Endodermal cell (in vitro differentiated cells): Measurements from ENCODE around the gene SGPL1. TPM values are rescaled to one million over a fixed set of nuclear protein-coding genes. Genes with fewer than 3 reads are reported as not detected.

ENCODE experiments used
- DNase-seq: peaks from one replicate; pipeline ENCODE4 v3.0.0-alpha.2; 2017
- H3K27ac ChIP-seq: 2 replicates; pipeline ENCODE4 v1.5.1; 2013; ENCODE audit warnings: mild to moderate bottlenecking, low read depth, low read length, moderate library complexity
- H3K27me3 ChIP-seq: 2 replicates; pipeline ENCODE4 v1.6.1; 2013; ENCODE audit warnings: mild to moderate bottlenecking, low read length, moderate library complexity; ENCODE audit not compliant: insufficient read depth, control insufficient read depth, poor library complexity, severe bottlenecking
- H3K36me3 ChIP-seq: 2 replicates; pipeline ENCODE4 v1.7.0; 2013; ENCODE audit warnings: mild to moderate bottlenecking, low read length, moderate library complexity; ENCODE audit not compliant: control insufficient read depth, insufficient read depth
- H3K4me1 ChIP-seq: one replicate; pipeline ENCODE4 v1.7.0; 2013; ENCODE audit warnings: low read length; ENCODE audit not compliant: control insufficient read depth, insufficient read depth
- H3K4me3 ChIP-seq: 2 replicates; pipeline ENCODE4 v1.5.1; 2013; ENCODE audit warnings: mild to moderate bottlenecking, low read length, moderate library complexity
- H3K9ac ChIP-seq: 2 replicates; pipeline ENCODE4 v1.6.1; 2013; ENCODE audit warnings: mild to moderate bottlenecking, low read length, moderate library complexity; ENCODE audit not compliant: poor library complexity, severe bottlenecking; ENCODE audit errors: extremely low read depth
- H3K9me3 ChIP-seq: 2 replicates; pipeline ENCODE4 v1.6.1; 2013; ENCODE audit warnings: mild to moderate bottlenecking, low read length, moderate library complexity; ENCODE audit not compliant: control insufficient read depth
- H3K27ac Mint-ChIP-seq: 2 replicates; pipeline ENCODE4 v1.8.0; 2020; ENCODE audit warnings: mixed read lengths
- H3K27me3 Mint-ChIP-seq: 2 replicates; pipeline ENCODE4 v1.8.0; 2021; ENCODE audit warnings: mild to moderate bottlenecking, mixed read lengths; ENCODE audit not compliant: insufficient read depth
- H3K36me3 Mint-ChIP-seq: 2 replicates; pipeline ENCODE4 v1.8.0; 2020; ENCODE audit warnings: low read depth, mixed read lengths
- H3K4me1 Mint-ChIP-seq: 2 replicates; pipeline ENCODE4 v1.8.0; 2020; ENCODE audit warnings: mixed read lengths
- H3K4me3 Mint-ChIP-seq: 2 replicates; pipeline ENCODE4 v1.8.0; 2020; ENCODE audit warnings: mild to moderate bottlenecking, moderate library complexity, mixed read lengths
- H3K9me3 Mint-ChIP-seq: 2 replicates; pipeline ENCODE4 v1.8.0; 2020; ENCODE audit warnings: mild to moderate bottlenecking, mixed read lengths
- WGBS, 2 experiments: methylation state at CpG; one replicate each; pipeline versions ENCODE4 v1.1.5 to v1.1.7; 2013; ENCODE audit warnings: missing lambda C conversion rate in 2 of 2, mixed read lengths in 1 of 2; ENCODE audit not compliant: insufficient coverage in 1 of 2, insufficient read length in 1 of 2; 5-methylcytosine and 5-hydroxymethylcytosine counted together
- total RNA-seq, 2 donors: library from RNA; stranded (reverse); fragmentation: NEBNext Ultra II Directional in 1 of 2; extraction: Animal tissue kit (Norgen Biotek cat#: 25700) in 1 of 2; gene quantifications; 2 replicates in 1 of 2; 3 replicates in 1 of 2; pipeline ENCODE4 v1.2.1, GENCODE V29; 2021
- TF ChIP-seq, protein P1 (sequence below): fragments of 200-600 bp; sonication (generic); conservative IDR thresholded peaks from 2 replicates; pipeline ENCODE4 v1.5.0; 2021; ENCODE audit warnings: antibody characterized with exemption, mild to moderate bottlenecking

Gene SGPL1
- total RNA-seq, 2 donors from 2014 or later, result 95.4 to 103 TPM

DNA sequence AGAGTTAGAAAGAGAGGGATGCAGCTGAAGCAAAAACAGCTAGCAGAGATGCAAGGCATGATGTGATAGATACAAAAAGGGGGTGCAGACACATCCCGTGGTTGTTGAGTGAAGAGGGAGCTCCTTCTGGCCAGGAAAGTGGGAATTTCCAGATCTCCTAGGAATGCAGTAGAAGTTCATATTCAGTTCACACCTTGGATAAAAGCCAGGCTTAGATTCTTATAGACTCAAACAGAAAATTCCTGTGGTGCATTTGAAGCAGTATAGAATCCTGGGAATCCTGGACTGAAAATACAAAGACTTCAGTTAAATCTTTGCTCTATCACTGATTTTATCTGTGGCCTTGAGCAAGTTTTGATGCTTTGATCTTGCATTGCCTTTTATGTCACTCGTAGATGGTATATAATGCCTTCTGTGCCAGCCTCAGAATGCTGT is 33.9 kb downstream of the SGPL1 start:
- Mint-ChIP-seq H3K36me3 (peaks cover 70% of the 10 kb centered on the region), H3K9me3 (no peaks in the 10 kb centered on the region), H3K27ac (no peak overlapping the region), H3K4me3 (no peak overlapping the region), H3K4me1 (peaks cover 16% of the 10 kb centered on the region), H3K27me3 (no peaks in the 10 kb centered on the region)
- H3K36me3 ChIP-seq, result peaks cover 85% of the 10 kb centered on the region
- no peak overlapping the region for H3K9ac ChIP-seq
- 94 to 100% methylated on average over 2 of the region's 2 CpGs for WGBS, 2 experiments
- no peak overlapping the region for H3K27ac ChIP-seq
- no peak for DNase-seq
- H3K4me3 ChIP-seq, result no peak overlapping the region
- peaks cover 9% of the 10 kb centered on the region for H3K4me1 ChIP-seq
- TF ChIP-seq, protein P1, sequence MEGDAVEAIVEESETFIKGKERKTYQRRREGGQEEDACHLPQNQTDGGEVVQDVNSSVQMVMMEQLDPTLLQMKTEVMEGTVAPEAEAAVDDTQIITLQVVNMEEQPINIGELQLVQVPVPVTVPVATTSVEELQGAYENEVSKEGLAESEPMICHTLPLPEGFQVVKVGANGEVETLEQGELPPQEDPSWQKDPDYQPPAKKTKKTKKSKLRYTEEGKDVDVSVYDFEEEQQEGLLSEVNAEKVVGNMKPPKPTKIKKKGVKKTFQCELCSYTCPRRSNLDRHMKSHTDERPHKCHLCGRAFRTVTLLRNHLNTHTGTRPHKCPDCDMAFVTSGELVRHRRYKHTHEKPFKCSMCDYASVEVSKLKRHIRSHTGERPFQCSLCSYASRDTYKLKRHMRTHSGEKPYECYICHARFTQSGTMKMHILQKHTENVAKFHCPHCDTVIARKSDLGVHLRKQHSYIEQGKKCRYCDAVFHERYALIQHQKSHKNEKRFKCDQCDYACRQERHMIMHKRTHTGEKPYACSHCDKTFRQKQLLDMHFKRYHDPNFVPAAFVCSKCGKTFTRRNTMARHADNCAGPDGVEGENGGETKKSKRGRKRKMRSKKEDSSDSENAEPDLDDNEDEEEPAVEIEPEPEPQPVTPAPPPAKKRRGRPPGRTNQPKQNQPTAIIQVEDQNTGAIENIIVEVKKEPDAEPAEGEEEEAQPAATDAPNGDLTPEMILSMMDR, result no peak
- H3K27me3 ChIP-seq, result no peaks in the 10 kb centered on the region
- H3K9me3 ChIP-seq, result no peaks in the 10 kb centered on the region

DNA sequence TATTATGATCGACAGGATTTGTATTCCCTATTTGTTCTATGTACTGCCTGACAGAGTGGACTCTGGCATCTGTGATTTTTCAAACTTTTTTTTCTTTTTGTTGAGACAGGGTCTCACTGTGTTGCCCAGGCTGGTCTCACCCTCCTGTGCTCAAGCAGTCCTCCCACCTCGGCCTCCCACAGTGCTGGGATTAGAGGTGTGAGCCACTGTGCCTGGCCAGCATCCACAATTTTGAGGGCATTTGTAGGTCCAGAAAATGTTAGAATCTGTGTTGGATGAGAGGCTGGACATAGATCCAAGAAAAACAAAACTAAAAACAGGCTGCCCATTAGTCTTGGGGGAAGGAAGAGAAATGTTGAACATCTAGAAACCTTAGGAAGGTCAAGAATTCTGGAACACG is 34.3 kb downstream of the SGPL1 start:
- no peaks in the 10 kb centered on the region for H3K27me3 ChIP-seq
- Mint-ChIP-seq H3K27ac (no peak overlapping the region), H3K4me3 (no peak overlapping the region), H3K4me1 (peaks cover 16% of the 10 kb centered on the region), H3K27me3 (no peaks in the 10 kb centered on the region), H3K36me3 (peaks cover 70% of the 10 kb centered on the region), H3K9me3 (no peaks in the 10 kb centered on the region)
- H3K9me3 ChIP-seq, result no peaks in the 10 kb centered on the region
- H3K27ac ChIP-seq, result no peak overlapping the region
- peaks cover 85% of the 10 kb centered on the region for H3K36me3 ChIP-seq
- H3K9ac ChIP-seq, result no peak overlapping the region
- peaks cover 9% of the 10 kb centered on the region for H3K4me1 ChIP-seq
- WGBS, 2 experiments, result 89 to 91% methylated on average over 1 to 3 of the region's 3 CpGs
- no peak overlapping the region for H3K4me3 ChIP-seq
- DNase-seq, result no peak
- TF ChIP-seq, protein P1, result no peak

DNA sequence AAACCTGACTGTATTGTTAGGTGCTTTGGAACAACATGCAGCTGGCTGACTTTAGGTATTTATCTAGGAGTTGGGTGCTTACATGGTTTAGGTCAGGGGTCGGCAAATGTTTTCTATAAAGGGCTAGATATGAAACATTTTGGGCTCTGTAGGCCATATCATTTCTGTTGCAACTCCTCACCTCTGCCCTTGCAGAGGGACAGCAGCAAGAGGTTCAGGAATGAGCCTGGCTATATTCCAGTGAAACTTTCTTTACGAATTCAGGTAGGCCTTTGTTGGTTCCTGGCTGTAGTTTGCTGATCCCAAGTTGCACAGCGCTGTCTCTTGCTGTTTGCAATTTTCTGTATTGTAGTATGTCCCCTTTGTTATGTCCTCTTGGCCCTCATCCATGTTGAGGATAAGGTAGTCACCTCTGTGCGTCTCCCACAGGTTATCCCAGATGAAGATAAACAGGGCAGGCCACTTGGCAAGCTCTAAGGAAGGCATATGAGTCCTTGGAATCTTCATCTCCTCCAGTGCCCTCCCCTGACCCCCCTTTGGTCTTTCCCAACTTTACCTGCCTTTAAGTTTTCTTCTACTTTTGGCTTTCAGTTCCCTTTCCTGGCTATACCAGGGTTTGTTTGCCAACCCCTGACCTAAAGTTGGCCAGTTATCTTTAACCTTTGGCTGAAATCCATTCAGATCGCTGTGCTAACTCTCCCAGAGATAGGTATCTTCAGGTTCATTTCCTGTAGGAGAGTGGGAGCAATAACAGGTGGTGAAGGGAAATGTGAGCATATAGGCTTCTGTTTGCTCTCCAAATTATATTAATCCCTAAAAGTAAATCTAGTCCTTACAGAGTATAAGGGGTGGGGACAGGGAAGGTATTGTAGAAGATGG is 36.1 kb downstream of the SGPL1 start:
- H3K27me3 ChIP-seq, result no peaks in the 10 kb centered on the region
- H3K4me1 ChIP-seq, result peaks cover 9% of the 10 kb centered on the region
- H3K36me3 ChIP-seq, result peaks cover 92% of the 10 kb centered on the region
- no peak overlapping the region for H3K27ac ChIP-seq
- WGBS, 2 experiments, result 87 to 93% methylated on average over 4 to 5 of the region's 5 CpGs
- Mint-ChIP-seq H3K9me3 (no peaks in the 10 kb centered on the region), H3K36me3 (peaks cover 75% of the 10 kb centered on the region), H3K4me1 (peaks cover 16% of the 10 kb centered on the region), H3K4me3 (no peak overlapping the region), H3K27me3 (no peaks in the 10 kb centered on the region), H3K27ac (peak overlapping the region; percentile 57)
- no peak overlapping the region for H3K9ac ChIP-seq
- TF ChIP-seq, protein P1, result no peak
- no peak for DNase-seq
- no peak overlapping the region for H3K4me3 ChIP-seq
- no peaks in the 10 kb centered on the region for H3K9me3 ChIP-seq
